ENCODE data around the gene SVOP.

The SVOP gene

GRCh38 chr12:108890208-108890607 lies 130.7 kb downstream of the SVOP start:
- no peak for DNase-seq
- H3K27me3 ChIP-seq = no peaks in the 10 kb centered on the region
- no peaks in the 10 kb centered on the region for H3K36me3 ChIP-seq
- intact Hi-C loops (cut with DNase I; ENCODE audit: low total_unique reads) = no loop called here
- no peak overlapping the region for H3K27ac ChIP-seq
- no peaks in the 10 kb centered on the region for H3K4me1 ChIP-seq
- H3K9me3 ChIP-seq = no peaks in the 10 kb centered on the region
- no peak for TF ChIP-seq CTCF (IDR thresholded peaks at IDR 0.05)
- no peak overlapping the region for H3K4me3 ChIP-seq

GRCh38 chr12:108888031-108888430 lies 132.8 kb downstream of the SVOP start:
- H3K27ac ChIP-seq = no peak overlapping the region
- no peak for TF ChIP-seq CTCF (IDR thresholded peaks at IDR 0.05)
- no peaks in the 10 kb centered on the region for H3K9me3 ChIP-seq
- intact Hi-C loops (cut with DNase I; ENCODE audit: low total_unique reads) = no loop called here
- no peak overlapping the region for H3K4me3 ChIP-seq
- no peak for DNase-seq
- H3K27me3 ChIP-seq = no peaks in the 10 kb centered on the region
- H3K4me1 ChIP-seq = no peaks in the 10 kb centered on the region
- H3K36me3 ChIP-seq = no peaks in the 10 kb centered on the region

GRCh38 chr12:108886873-108887629 lies 133.8 kb downstream of the SVOP start:
- no peak for TF ChIP-seq CTCF (IDR thresholded peaks at IDR 0.05)
- no peaks in the 10 kb centered on the region for H3K9me3 ChIP-seq
- H3K4me3 ChIP-seq = no peak overlapping the region
- H3K4me1 ChIP-seq = no peaks in the 10 kb centered on the region
- intact Hi-C loops (cut with DNase I; ENCODE audit: low total_unique reads) = no loop called here
- DNase-seq = no peak
- H3K27me3 ChIP-seq = no peaks in the 10 kb centered on the region
- H3K36me3 ChIP-seq = no peaks in the 10 kb centered on the region
- no peak overlapping the region for H3K27ac ChIP-seq

- TF ChIP-seq CTCF (IDR thresholded peaks at IDR 0.05) = peak; percentile 19 to 31
- H3K36me3 ChIP-seq = no peaks in the 10 kb centered on the region
- no peak overlapping the region for H3K27ac ChIP-seq
- peak in 1 of 2 donors; percentile 31 for DNase-seq
- H3K9me3 ChIP-seq = no peaks in the 10 kb centered on the region
- H3K4me3 ChIP-seq = no peak overlapping the region
- H3K4me1 ChIP-seq = no peaks in the 10 kb centered on the region
- intact Hi-C loops (cut with DNase I; ENCODE audit: low total_unique reads) = no loop called here
- H3K27me3 ChIP-seq = no peaks in the 10 kb centered on the region
Observed at GRCh38 chr12:108884116-108885012, 136.5 kb downstream of the SVOP start.

GRCh38 chr12:108881953-108882352 lies 138.9 kb downstream of the SVOP start:
- no peak overlapping the region for H3K27ac ChIP-seq
- H3K27me3 ChIP-seq = no peaks in the 10 kb centered on the region
- H3K36me3 ChIP-seq = no peaks in the 10 kb centered on the region
- no peak for TF ChIP-seq CTCF (IDR thresholded peaks at IDR 0.05)
- H3K9me3 ChIP-seq = no peaks in the 10 kb centered on the region
- no peaks in the 10 kb centered on the region for H3K4me1 ChIP-seq
- no peak for DNase-seq
- intact Hi-C loops (cut with DNase I; ENCODE audit: low total_unique reads) = no loop called here
- no peak overlapping the region for H3K4me3 ChIP-seq

All from tibial artery (tissue), 4 donors.